Prostate gland (tissue), 2 donors: ENCODE data around the gene PTPRM.

Experiments
- CTCF ChIP-seq, 4 experiments: fragments of 200-600 bp in 2 of 4; fragments of 450-650 bp in 2 of 4; sonication (generic) in 2 of 4; IDR thresholded peaks; 1 replicate in 3 of 4; 2 replicates in 1 of 4; pipeline ENCODE4 v1.5.1; 2016 to 2019; ENCODE audit warnings: antibody characterized with exemption in 4 of 4, mild to moderate bottlenecking in 2 of 4, moderate library complexity in 2 of 4
- POLR2A ChIP-seq: fragments of 450-650 bp; IDR thresholded peaks from one replicate; pipeline ENCODE4 v1.6.1; 2016; ENCODE audit warnings: antibody characterized with exemption, mild to moderate bottlenecking

GRCh38 chr18:8397034-8397433 is 829.9 kb downstream of the PTPRM start:
- no peak for TF ChIP-seq CTCF (IDR thresholded peaks at IDR 0.05)
- no peak for TF ChIP-seq POLR2A
